ENCODE results near the gene FGD5.

DNA sequence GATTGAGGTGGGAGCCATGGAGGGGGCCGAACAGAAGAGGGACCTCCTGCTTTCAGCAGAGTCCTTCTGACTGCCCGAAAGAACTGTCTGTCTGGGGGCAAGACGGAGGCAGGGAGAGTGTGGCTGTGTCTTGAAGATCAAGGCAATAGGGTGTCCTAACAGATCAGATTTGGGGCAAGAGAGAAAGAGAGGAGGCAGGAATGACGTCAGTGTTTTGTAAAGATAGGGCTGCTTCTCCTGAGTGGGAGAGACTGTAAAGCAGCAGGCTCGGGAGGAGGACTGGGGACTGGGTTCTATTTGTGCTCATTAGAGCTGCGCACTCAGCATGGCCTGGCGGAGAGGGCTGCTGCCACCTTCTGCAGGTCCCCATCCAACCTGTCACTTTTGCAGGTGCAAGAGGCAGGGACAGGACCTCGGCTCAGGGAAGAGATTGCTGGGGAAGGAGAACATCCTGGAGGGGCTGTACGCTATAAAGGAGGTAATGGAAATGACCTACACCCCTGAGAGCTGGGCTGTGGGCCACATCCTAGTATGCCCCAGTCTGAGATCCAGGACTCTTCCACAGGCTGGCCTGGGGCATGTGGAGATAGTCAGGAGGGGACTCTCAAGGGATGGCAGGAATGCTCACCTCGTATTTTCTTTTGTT is 29.0 kb upstream of the FGD5 start:
- TF ChIP-seq, protein P1, sequence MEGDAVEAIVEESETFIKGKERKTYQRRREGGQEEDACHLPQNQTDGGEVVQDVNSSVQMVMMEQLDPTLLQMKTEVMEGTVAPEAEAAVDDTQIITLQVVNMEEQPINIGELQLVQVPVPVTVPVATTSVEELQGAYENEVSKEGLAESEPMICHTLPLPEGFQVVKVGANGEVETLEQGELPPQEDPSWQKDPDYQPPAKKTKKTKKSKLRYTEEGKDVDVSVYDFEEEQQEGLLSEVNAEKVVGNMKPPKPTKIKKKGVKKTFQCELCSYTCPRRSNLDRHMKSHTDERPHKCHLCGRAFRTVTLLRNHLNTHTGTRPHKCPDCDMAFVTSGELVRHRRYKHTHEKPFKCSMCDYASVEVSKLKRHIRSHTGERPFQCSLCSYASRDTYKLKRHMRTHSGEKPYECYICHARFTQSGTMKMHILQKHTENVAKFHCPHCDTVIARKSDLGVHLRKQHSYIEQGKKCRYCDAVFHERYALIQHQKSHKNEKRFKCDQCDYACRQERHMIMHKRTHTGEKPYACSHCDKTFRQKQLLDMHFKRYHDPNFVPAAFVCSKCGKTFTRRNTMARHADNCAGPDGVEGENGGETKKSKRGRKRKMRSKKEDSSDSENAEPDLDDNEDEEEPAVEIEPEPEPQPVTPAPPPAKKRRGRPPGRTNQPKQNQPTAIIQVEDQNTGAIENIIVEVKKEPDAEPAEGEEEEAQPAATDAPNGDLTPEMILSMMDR (IDR thresholded peaks at IDR 0.05; ENCODE audit: low read depth, low read length, poor library complexity, severe bottlenecking): no peak
- no peak for TF ChIP-seq EZH2phosphoT487 (IDR thresholded peaks at IDR 0.05; ENCODE audit: borderline replicate concordance, low read length)
